CD4-positive, alpha-beta T cell treated with Interleukin-17A for 4 hours (primary cell): ENCODE measurements around the gene C6orf136.

Source experiments
- DNase-seq: peaks from one replicate; pipeline ENCODE4 v3.0.0-alpha.2; 2020; ENCODE audit warnings: mixed read lengths

C6orf136 gene, protein sequence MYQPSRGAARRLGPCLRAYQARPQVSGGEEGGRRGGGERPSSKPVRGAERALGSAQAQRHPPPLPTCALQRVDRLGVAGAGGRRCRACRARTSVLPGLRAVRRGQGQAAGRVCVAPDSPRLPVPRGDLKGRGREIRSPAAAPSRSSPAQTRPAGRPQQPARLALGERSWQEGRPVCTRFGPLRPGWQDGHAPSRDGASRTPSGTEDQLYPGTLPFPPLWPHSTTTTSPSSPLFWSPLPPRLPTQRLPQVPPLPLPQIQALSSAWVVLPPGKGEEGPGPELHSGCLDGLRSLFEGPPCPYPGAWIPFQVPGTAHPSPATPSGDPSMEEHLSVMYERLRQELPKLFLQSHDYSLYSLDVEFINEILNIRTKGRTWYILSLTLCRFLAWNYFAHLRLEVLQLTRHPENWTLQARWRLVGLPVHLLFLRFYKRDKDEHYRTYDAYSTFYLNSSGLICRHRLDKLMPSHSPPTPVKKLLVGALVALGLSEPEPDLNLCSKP

DNA sequence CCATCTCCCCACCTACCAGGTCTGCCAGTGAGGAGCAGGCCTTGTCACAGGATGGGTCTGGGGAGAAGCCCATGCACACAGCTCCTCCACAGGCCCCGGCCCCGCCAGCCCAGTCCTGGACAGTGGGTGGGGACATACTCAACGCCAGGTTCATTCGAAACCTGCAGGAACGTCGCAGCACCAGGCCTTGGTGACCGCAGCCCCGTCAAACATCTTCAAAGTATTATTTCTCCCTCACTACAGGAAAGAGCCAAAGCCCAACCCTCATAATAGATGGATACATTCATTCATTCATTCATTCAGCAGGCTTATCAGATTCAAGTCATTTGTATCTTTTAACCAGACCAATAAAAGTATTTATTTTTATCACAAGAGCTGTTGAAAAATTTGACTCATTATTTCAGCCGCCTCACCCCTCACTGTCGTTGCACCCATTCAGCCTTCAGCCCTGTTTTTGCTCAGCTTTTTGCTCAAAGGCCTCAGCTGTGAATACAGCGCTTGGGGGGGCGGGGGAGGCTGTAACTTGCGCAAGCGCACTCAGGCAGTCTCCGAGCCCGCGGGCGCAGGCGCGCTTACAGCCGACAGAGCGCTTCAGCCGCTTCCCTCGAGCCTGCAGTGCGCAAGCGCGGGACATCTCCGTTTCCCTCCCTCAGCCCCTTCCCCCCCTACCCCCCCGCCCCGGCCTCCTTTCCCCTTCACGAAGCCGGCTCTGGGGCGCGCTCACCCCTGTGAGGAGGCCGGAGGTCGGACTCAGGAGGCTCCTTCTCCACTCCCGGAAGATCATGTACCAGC is at the start of gene C6orf136:
C6orf136 (plus strand) TSS at position 684 of the 792 bp plus-strand sequence; CDS start at position 783, 99 bp downstream.
- DNase-seq: peak; percentile 97

DNA sequence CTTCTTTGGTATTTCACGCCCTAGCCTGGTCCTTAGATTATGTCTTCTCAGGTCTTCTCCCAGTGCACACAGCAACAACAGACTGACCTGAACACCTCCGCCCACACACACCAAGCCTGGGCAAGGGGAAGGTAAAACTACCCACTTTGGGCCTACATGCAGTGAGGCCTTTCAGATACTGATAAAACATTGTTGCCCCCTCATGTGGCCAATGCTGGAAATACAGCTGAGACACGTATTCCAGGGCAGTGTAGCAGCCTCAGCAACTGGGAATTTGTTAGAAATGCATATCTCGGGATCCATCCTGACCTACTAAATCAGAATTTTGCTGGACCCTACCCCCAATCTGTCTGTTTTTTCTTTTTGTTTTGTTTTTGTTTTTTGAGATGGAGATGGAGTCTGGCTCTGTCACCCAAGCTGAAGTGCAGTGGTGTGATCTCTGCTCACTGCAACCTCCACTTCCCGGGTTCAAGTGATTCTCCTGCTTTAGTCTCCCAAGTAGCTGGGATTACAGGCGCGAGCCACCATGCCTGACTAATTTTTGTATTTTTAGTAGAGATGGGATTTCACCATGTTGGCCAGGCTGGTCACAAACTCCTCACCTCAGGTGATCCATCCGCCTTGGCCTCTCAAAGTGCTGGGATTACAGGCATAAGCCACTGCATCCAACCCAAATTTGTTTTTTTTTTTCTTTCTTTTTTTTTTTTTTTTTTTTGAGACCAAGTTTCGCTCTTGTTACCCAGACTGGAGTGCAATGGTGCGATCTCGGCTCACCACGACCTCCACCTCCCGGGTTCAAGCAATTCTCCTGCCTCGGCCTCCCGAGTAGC is 49.4 kb upstream of the C6orf136 start:
- peak; percentile 86 for DNase-seq

DNA sequence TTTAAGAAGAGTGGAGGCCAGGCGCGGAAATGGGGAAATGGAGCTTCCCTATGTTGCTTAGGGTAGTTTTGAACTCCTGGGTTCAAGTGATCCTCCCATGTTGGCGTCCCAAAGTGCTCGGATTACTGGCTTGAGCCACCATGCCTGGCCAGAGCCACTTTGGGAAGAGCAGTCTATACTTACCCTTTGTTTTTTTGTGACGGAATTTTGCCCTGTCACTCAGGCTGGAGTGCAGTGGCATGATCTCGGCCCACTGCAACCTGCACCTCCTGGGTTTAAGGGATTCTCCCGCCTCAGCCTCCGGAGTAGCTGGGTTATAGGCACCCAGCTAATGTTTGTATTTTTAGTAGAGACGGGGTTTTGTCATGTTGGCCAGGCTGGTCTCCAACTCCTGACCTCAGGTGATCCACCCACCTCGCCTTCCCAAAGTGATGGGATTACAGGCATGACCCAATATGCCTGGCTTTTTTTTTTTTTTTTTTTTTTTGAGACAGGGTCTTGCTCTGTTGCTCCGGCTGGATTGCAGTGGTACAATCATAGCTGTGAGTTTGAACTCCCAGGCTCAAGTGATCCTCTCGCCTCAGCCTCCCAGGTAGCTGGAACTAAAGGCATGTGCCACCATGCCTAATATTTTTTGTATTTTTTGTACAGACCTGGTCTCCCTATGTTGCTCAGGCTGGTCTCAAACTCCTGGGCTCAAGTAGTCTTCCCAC is 47.9 kb upstream of the C6orf136 start:
- DNase-seq: no peak

DNA sequence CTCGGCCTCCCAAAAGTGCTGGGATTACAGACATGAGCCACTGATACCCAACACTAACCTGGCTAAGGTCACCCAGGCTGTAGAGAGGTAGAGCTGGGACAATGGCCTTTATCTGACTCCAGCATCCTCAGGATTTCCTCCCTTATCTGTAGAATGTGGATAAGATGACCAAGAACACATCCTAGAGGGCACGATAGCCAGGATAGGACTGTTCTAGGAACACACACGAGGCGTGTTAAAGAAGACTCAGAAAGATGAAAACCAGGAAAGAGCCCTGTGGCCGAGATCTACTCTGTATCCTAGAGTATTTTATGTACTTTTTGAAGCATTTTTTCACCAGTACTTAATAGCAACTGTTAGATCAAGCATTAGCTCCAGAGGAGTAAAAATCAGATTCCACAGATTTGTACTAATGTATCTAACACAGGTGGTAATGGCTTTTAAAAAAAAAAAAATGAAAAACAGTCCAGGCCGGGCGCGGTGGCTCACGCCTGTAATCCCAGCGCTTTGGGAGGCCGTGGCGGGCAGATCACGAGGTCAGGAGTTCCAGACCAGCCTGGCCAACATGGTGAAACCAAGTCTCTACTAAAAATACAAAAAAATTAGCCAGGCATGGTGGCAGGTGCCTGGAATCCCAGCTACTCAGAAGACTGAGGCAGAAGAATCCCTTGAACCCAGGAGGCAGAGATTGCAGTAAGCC is 47.2 kb upstream of the C6orf136 start:
- DNase-seq: no peak

DNA sequence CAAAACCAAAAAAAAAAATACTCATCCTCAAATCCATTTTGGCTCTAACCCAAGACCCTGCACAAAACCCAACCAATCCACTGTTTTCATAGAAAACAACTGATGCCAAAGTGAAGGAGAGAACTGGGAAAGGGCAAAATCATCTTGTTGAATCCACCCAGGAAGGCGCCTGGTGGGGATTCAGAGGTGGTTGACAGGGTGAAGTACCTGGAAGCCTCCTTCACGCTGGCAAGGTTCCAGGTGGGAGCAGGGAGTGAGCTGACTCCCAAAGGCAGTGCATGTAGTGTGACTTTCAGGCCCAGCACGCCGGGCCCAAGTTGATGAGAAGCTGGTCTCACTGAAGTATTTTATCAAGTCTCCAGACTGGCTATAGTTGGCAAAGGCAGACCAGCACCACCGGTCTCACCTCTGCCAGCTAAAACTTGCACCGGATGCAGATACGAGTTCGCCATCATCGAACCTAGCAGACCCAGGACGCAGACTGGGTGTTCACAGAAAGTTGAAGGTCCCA is 46.4 kb upstream of the C6orf136 start:
- no peak for DNase-seq

DNA sequence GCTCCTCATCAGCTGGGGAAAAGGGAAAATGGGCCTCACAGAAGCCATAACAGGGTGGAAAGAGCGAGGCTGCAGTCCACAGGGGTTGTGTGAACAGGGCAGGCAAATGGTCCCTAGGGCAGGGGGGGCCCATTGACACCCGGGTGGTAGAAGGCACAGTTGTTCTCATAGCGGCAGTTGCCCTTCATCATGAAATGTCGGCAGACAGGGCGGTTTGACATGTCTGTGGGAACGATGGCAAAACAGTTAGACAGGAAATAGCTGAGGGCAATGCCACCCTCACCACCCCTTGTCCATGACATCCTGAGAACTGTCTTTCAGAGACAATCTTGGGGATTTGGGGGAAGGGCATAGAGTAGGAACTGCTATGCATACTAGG is 45.5 kb upstream of the C6orf136 start:
- DNase-seq: no peak

DNA sequence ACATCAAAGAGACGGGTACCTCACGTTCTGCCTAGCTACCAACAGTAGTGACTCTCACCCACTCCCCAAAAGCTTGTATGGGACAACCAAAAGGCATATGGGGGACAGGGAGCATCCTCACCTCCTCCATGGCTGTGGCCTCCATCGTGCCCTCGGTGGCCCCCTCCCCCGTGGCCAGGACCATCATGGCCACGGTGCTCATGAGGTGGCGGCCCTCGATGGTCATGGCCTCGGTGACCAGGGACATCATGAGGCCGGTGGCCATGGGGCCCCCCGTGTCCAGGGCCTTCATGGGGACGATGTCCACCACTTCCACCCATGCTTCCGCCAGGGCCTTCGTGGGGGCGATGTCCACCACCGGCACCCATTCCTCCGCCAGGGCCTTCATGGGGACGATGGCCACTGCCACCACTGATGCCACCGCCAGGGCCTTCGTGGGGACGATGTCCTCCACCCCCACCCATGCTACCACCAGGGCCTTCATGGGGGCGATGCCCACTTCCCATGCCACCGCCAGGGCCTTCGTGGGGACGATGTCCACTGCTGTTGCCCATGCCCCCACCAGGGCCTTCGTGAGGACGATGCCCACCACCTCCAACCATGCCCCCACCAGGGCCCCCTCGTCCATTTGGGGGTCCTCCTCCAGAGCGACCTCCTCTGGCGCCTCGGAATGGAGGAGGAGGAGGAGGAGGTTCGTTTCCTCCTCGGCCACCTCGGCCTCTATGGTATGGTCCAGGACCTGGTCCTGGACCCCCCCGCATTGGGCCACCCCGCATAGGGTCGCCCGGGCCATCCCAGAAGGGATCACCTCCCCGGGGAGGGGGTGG is 44.9 kb upstream of the C6orf136 start:
- DNase-seq: no peak

DNA sequence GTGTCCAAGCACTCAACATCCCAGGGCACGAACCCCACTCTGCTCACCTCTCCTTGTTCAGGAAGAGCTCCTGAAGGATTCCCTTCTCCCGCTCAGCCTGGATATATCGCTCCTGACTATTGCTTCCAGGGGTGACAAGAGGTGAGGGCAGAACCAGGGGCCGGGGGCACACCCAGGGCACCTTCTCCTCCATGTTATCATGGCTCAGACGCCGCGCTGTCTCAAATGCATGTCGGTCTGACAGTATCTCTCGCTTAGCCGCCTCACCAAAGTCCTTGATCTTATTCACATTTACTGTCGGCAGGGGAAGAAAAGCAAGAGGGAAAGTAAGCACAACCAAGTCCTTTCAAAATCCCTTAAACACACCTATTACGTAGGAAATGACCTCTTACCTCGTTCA is 43.0 kb upstream of the C6orf136 start:
- no peak for DNase-seq

DNA sequence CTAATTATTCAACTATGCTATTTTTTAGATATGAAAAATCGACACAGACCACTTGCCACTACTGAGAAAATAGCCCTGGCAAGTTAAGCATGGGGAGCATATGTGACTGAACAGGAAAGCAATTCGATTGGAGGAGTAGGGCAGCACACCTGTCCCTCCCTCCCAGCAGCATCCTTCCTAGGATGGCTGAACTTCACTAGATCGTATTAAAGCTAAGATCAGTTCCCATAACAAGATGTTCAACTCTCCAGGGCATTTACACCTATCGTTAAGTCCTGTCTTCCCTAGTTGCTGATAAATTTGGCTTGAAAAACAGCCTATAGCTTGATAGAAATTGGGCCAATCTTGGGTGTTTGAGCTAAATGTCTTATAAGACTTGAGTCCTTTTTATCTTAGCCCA is 36.9 kb upstream of the C6orf136 start:
- DNase-seq: no peak

DNA sequence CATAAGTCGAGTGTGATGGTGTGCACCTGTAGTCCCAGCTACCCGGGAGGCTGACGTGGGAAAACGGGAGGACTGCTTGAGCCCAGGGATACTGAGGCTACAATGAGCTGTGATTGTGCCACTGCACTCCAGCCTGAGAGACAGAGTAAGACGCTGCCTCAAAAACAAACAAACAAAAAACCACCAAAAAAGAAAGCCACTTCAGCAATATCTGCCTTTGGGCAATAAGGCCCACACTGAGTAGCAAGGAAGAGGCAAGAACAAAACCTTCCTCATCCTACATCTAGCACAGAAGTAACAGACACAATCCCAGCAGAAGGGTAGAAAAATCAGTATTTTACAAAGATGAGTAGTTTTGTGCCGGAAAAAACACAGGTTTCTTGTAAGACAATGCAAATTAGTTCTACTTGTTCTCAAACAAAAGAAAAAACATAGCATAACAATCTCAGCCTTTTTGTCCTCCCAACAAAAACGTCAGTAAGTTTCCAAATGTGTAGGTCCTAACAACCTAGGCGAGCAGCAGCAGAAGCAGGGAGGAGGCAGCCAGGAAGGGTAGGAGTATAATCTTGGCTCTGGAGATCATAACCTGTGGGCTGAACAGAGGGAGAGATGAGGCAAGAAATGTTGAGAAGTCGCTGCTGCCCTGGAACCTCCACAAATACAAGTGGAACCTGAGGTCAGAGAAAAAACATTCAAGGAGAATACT is 35.6 kb upstream of the C6orf136 start:
- no peak for DNase-seq

DNA sequence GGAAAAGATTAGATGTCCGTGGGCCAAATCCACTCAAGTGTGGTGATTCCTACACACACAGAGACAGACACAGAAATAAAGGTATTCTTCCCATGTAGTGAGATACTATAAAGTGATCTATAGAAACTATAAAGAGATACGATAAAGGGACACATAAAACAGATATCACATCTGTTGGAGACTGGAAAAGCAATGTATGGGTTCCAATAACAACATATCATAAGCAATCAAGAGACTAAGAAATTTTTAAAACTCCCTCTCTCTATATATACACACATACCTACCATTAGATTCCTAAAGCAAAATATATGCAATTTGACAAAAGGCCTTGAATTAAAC is 35.1 kb upstream of the C6orf136 start:
- DNase-seq: no peak

DNA sequence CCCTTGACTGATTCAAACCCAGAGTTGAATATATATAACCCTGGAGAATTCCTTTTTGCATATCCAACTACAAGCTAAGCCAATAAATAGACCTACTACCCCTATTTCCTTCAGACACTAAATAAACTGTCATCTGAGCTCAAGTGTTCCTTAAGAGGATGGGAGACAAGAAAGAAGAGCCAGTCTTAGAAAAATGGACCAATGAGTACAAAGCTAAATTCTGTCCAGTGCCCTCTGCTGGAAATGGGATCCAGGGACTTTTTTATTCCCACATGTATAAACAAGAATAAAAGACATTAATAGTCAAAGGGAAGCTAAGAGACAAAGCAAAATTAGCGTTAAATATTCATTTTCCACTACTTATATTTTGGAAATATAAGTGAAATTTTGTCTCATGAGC is 34.7 kb upstream of the C6orf136 start:
- no peak for DNase-seq

DNA sequence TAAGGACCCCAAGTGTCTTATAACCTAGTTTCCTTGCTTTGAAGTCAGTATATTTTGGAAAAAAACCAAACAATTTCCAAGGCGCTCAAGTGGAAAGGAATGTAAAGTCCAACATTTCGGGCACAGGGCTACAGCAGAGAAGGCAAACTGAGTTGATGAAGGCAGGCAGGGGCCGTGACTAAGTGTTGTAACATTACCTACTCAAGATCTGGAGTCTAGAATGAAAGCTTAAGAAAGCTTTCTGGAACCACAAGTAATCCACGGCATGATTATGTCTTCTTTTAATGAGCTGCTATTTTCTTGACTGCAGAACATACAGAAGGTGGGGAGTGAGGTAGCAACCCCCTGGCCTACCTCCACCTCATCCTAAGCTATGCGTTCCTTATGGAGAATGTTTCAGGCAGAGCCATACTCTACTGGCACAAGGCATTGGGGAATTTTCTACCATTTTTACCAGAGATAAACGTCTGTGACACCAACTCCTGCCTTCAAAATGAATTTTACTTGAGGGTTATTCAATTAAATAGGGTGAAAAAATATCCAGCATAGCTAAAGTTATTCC is 34.2 kb upstream of the C6orf136 start:
- no peak for DNase-seq

DNA sequence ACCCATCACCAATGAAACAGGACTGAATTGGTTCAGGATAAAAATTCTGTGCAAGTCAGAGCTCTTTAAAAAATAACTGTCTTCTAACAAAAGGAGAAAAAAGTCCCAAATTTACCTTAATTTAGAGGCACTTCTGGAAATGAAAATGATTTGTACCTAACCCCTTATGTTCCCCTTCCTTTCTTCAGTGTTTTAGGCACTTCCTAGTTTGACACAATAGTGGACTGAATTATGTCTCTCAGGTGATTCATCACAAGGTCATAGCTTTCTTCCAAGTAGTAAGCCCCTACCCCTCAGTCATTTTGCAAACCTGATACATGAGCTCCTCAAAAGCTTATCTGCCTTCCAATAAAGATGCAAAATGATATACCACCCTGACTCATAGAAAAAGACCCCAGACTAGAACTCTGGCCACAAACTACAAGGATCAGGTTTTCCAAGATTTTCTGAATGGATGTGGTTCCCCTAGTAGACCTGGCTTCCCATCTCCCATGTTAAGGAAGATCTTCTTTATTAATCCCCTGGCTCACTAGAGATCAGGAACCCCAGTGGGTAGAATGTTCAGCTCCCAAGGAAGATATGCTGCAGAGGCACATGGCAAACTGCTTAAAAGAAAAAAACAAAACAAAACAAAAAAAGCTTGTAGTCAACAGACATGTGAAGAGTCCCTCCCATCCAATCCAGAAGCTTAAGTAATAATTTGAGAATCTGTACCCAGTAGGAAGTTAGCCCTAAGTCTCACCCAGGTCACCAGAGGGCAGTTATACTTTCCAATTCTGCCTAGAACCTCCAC is 33.5 kb upstream of the C6orf136 start:
- no peak for DNase-seq

DNA sequence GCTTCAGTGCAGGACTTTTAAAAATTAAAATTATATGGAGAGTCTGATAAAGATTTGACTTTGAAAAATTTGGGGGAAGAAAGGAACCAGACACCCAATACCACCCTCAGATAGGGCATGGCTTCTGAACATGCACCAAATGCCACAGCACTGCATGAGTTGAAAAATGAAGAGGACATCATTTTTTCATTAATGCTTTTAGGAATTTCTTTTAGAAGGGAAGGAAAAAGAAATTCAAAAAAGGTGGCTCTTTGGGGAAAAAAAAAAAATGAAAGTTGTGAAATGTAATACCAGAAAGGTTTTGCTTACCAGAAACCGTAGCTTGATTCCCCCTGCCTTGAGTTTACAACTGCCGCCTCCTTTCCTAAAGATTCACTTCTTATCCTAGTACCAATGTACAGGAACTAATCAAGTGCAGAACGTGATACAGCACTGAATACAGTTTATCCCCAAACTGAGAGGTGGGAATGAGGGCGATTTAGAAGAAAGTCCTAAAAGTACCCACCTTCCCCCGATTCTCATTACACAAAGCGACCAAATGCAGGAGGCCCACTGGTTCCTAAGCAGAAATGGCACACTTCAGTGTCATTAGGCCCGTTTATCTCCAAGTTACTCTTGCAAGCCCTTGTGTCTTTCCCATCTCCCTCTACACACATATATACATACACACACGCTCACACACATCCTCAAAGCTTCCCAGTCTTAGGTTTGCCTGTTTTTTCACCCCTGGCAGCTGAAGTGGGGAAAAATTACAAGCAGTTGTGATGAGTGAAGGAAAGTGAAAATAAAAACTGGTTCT is 32.7 kb upstream of the C6orf136 start:
- peak; percentile 21 for DNase-seq

DNA sequence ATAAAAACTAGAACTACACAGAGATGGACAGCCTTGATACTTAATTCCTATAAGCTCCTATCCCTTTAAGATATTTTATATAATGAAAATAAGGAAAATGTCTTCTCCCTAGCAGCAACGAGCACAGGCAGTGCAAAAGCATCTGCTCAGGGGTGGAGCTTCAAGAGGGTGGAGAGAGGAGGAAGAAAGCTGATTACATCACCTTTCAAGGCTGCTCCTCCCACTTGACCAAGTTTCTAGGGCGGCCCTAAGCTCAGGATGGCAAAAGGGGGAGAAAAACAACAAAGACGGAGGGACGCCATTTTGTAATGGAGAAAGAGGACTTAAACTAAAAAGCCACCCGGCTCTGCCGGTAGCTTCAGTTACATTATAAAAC is 32.1 kb upstream of the C6orf136 start:
- peak; percentile 89 for DNase-seq

DNA sequence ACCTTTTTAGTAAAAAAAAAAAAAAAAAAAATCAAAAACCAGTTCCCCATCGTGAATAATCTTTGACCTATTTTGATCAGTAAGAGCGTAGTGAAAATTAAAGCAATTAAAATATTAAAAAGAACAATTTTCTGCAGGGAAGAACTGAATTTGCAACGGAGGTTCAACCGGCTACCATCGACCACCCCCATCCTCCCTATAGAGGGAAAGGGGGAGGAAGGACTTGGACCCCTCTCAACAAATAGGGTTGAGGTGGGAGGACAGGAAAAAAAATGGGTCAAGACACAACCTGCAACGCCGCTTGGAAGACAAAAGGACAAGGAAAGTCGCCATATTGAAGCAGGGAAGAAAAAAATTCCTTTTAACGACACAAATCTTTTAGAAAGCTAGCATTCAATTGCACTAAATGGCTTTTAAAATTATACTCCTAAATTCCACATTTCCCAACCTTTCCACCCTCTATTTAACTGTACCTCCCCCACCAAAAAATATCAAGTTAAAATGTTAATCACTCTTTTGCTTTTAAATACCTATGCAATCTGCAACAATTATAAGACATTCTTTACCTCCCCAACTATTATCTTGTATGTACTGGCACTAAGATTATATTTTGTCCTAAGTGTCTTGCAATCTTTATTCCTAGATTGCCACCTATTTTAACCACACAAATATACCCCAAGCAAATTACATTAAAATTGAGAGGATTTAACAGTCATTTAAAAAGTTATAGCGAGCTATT is 31.5 kb upstream of the C6orf136 start:
- DNase-seq: peak; percentile 43
